K562 (cell line): ENCODE data around the gene MEX3A. TPM values are rescaled to one million over a fixed set of nuclear protein-coding genes. Genes with fewer than 3 reads are reported as not detected.

ENCODE experiments used
- ADNP ChIP-seq: fragments of 200-800 bp; sonication (Bioruptor generic); IDR thresholded peaks from 2 replicates; pipeline ENCODE4 v1.6.1; 2016; ENCODE audit warnings: missing genetic modification characterization, missing compliant biosample characterization
- FOSL1 ChIP-seq: fragments of 200-800 bp; sonication (Bioruptor generic); conservative IDR thresholded peaks from 2 replicates; pipeline ENCODE4 v1.6.1; 2016; ENCODE audit warnings: missing genetic modification characterization, missing compliant biosample characterization
- SUPT5H ChIP-seq: fragments of 450-650 bp; IDR thresholded peaks from 2 replicates; pipeline ENCODE4 v1.6.1; 2016
- TARDBP ChIP-seq: fragments of 450-650 bp; IDR thresholded peaks from 2 replicates; pipeline ENCODE4 v1.6.1; 2016
- ZC3H11A ChIP-seq: IDR thresholded peaks from 2 replicates; pipeline ENCODE4 v1.6.1; 2012; ENCODE audit warnings: low read depth, low read length, improper control_type of control experiment
- polyA plus RNA-seq, 8 experiments: library from polyadenylated mRNA; depleted of rRNA in 4 of 8; stranded (reverse) in 5 of 8; unstranded in 3 of 8; fragments of >200 nt; fragmentation: Nextera tagmentation in 2 of 8; fragmentation: Illumina TruSeq in 1 of 8; extraction: Ambion mirVana in 2 of 8; extraction: Trizol in 1 of 8; gene quantifications; 2 replicates each; pipeline versions ENCODE4 v1.2.1 to v1.2.3, GENCODE V29; 2011 to 2014; ENCODE audit warnings: inconsistent platforms in 1 of 8, missing spikeins in 1 of 8
- total RNA-seq, 7 experiments: library from RNA; depleted of rRNA in 6 of 7; stranded (reverse); fragments of >200 nt in 6 of 7; fragmentation: Illumina TruSeq in 2 of 7; extraction: Trizol in 2 of 7; gene quantifications; 2 replicates each; pipeline versions ENCODE4 v1.2.1 to v1.2.3, GENCODE V29; 2011 to 2021; ENCODE audit warnings: low replicate concordance in 1 of 7
- TF ChIP-seq, protein P1 (sequence below): sonication (generic); formaldehyde crosslinking; IDR thresholded peaks from 2 replicates; pipeline ENCODE4 v1.9.0; 2022; ENCODE audit warnings: mild to moderate bottlenecking, missing genetic modification reagents
- TF ChIP-seq, protein P2 (sequence below): fragments of 250-450 bp; sonication (Bioruptor Pico); IDR thresholded peaks from 2 replicates; pipeline ENCODE4 v1.5.0; 2021; ENCODE audit warnings: mild to moderate bottlenecking, borderline replicate concordance
- TF ChIP-seq, protein P3 (sequence below), 2 experiments: fragments of 450-650 bp; conservative IDR thresholded peaks; 2 replicates each; pipeline ENCODE4 v1.6.1; 2017; ENCODE audit warnings: mild to moderate bottlenecking in 2 of 2, moderate library complexity in 2 of 2
- TF ChIP-seq, protein P4 (sequence below): fragments of 250-450 bp; sonication (Bioruptor Pico); IDR thresholded peaks from 2 replicates; pipeline ENCODE4 v1.9.0; 2021; ENCODE audit warnings: mild to moderate bottlenecking
- TF ChIP-seq, protein P5 (sequence below), 2 experiments: fragments of 450-650 bp; formaldehyde crosslinking in 1 of 2; IDR thresholded peaks; 2 replicates each; pipeline versions ENCODE4 v1.4.0 to v1.6.1; 2014 to 2020; ENCODE audit warnings: mild to moderate bottlenecking in 2 of 2, borderline replicate concordance in 1 of 2, low read depth in 1 of 2

The MEX3A gene
- total and polyA plus RNA-seq, 9 of the 15 experiments (the other 6 are each of a cell fraction or from before 2014, with no cell fraction given) = 0.36 to 13.7 (median 5.2) TPM

DNA sequence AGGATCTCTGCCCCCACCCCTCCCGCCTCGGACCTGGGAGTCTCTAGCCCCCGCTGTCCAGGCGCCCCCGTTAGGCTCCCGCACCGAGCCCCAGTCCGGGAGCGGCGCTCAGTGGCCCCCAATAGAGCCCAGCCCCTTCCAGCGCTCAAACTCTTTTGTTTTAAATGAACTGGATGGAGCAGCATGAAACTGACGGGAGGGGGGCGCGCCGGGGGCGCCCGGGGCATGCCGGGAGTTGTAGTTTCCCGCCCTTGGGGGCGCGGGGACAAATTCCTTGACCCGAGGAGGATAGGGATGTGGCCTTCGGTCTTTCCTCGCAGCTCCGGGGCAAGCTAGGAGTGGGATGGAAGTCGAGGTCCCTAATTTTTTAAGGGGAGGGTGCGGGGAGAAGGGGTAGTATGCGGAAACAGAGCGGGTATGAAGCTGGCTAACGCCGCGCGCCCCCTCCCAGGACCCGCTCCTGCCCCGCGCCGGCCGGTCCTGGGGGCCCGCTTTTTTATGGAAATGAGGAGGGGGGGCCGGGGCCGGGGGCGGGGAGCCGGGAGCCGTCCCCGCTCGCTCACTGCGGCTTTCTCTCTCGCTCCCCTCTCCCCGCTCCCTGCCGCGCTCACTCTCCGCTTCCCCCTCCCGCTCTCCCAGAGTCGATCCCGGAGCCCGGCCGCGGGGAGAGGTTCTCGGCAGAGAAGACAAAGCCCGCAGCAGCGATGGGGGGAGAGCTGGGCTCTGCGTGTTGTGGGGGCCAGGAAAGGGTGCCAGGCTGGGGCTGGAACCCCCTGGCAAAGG is at the start of gene MEX3A (continued):
- TF ChIP-seq, protein P1, sequence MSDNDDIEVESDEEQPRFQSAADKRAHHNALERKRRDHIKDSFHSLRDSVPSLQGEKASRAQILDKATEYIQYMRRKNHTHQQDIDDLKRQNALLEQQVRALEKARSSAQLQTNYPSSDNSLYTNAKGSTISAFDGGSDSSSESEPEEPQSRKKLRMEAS = peak; percentile 59; the same call in 1 of the 2 replicates
- TF ChIP-seq ADNP (tag) (no peak), SUPT5H (no peak), TARDBP (no peak), ZC3H11A (no peak), FOSL1 (tag) (no peak)
- TF ChIP-seq, protein P2, sequence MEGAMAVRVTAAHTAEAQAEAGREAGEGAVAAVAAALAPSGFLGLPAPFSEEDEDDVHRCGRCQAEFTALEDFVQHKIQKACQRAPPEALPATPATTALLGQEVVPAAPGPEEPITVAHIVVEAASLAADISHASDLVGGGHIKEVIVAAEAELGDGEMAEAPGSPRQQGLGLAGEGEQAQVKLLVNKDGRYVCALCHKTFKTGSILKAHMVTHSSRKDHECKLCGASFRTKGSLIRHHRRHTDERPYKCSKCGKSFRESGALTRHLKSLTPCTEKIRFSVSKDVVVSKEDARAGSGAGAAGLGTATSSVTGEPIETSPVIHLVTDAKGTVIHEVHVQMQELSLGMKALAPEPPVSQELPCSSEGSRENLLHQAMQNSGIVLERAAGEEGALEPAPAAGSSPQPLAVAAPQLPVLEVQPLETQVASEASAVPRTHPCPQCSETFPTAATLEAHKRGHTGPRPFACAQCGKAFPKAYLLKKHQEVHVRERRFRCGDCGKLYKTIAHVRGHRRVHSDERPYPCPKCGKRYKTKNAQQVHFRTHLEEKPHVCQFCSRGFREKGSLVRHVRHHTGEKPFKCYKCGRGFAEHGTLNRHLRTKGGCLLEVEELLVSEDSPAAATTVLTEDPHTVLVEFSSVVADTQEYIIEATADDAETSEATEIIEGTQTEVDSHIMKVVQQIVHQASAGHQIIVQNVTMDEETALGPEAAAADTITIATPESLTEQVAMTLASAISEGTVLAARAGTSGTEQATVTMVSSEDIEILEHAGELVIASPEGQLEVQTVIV (CRISPR knock-in tag) = no peak
- TF ChIP-seq, protein P3, sequence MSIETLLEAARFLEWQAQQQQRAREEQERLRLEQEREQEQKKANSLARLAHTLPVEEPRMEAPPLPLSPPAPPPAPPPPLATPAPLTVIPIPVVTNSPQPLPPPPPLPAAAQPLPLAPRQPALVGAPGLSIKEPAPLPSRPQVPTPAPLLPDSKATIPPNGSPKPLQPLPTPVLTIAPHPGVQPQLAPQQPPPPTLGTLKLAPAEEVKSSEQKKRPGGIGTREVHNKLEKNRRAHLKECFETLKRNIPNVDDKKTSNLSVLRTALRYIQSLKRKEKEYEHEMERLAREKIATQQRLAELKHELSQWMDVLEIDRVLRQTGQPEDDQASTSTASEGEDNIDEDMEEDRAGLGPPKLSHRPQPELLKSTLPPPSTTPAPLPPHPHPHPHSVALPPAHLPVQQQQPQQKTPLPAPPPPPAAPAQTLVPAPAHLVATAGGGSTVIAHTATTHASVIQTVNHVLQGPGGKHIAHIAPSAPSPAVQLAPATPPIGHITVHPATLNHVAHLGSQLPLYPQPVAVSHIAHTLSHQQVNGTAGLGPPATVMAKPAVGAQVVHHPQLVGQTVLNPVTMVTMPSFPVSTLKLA (conservative IDR thresholded peaks at IDR 0.05) = peak; percentile 91 to 95
- TF ChIP-seq, protein P4, sequence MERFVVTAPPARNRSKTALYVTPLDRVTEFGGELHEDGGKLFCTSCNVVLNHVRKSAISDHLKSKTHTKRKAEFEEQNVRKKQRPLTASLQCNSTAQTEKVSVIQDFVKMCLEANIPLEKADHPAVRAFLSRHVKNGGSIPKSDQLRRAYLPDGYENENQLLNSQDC (CRISPR knock-in tag) = no peak
- TF ChIP-seq, protein P5, sequence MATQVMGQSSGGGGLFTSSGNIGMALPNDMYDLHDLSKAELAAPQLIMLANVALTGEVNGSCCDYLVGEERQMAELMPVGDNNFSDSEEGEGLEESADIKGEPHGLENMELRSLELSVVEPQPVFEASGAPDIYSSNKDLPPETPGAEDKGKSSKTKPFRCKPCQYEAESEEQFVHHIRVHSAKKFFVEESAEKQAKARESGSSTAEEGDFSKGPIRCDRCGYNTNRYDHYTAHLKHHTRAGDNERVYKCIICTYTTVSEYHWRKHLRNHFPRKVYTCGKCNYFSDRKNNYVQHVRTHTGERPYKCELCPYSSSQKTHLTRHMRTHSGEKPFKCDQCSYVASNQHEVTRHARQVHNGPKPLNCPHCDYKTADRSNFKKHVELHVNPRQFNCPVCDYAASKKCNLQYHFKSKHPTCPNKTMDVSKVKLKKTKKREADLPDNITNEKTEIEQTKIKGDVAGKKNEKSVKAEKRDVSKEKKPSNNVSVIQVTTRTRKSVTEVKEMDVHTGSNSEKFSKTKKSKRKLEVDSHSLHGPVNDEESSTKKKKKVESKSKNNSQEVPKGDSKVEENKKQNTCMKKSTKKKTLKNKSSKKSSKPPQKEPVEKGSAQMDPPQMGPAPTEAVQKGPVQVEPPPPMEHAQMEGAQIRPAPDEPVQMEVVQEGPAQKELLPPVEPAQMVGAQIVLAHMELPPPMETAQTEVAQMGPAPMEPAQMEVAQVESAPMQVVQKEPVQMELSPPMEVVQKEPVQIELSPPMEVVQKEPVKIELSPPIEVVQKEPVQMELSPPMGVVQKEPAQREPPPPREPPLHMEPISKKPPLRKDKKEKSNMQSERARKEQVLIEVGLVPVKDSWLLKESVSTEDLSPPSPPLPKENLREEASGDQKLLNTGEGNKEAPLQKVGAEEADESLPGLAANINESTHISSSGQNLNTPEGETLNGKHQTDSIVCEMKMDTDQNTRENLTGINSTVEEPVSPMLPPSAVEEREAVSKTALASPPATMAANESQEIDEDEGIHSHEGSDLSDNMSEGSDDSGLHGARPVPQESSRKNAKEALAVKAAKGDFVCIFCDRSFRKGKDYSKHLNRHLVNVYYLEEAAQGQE (IDR thresholded peaks at IDR 0.05; ENCODE audit: borderline replicate concordance) = peak; percentile 72
- TF ChIP-seq, protein P5 (CRISPR knock-in tag; IDR thresholded peaks at IDR 0.05; ENCODE audit: low read depth) = no peak
